A549 (cell line): Measurements from ENCODE around the gene ACSL3. TPM values are rescaled to one million over a fixed set of nuclear protein-coding genes. Genes with fewer than 3 reads are reported as not detected.

Experiments used
- ATAC-seq, 2 experiments: fragments of 200-7000 bp in 1 of 2; fragments of >200 bp in 1 of 2; cut with Nextera tagmentation in 1 of 2; cut with Tn5 transposase in 1 of 2; 3 replicates each; pipeline versions ENCODE4 v1.8.0 to v1.9.1; 2018 to 2020; ENCODE audit warnings: mild to moderate bottlenecking in 1 of 2, moderate library complexity in 1 of 2
- CTCF ChIA-PET: fragments of 300-600 bp; sonication (Branson Sonifier 250); formaldehyde crosslinking; extraction: SDS; loops from one replicate; lab custom pipeline; 2021; ENCODE audit warnings: antibody characterized with exemption, inconsistent platforms; lab: Yijun Ruan, JAX
- POLR2A ChIA-PET: fragments of 350-600 bp; formaldehyde crosslinking; extraction: SDS; loops from one replicate; lab custom pipeline; 2021; ENCODE audit warnings: antibody characterized with exemption, inconsistent platforms; lab: Yijun Ruan, JAX
- DNase-seq, 2 experiments: peaks; one replicate each; pipeline versions ENCODE4 v3.0.0 to v3.0.0-alpha.2; 2011 to 2016; ENCODE audit warnings: low read depth in 1 of 2, low spot score in 1 of 2
- FAIRE-seq: peaks from 2 replicates; lab custom pipeline; 2011; peaks lifted over from hg19 to GRCh38; lab: Jason Lieb, UNC
- H3K27ac ChIP-seq, 2 experiments: fragments of >200 bp; sonication (Bioruptor Twin); formaldehyde crosslinking; 3 replicates each; pipeline ENCODE4 v1.5.1; 2016 to 2017
- H3K4me1 ChIP-seq: fragments of >200 bp; sonication (Bioruptor Twin); formaldehyde crosslinking; 3 replicates; pipeline ENCODE4 v1.6.1; 2016
- H3K4me2 ChIP-seq: fragments of >200 bp; sonication (Bioruptor Twin); formaldehyde crosslinking; 3 replicates; pipeline ENCODE4 v1.6.1; 2016
- H3K4me3 ChIP-seq: fragments of >200 bp; sonication (Bioruptor Twin); formaldehyde crosslinking; 3 replicates; pipeline ENCODE4 v1.5.1; 2016
- H3K9me3 ChIP-seq: fragments of >200 bp; sonication (Bioruptor Twin); formaldehyde crosslinking; 3 replicates; pipeline ENCODE4 v1.6.1; 2016
- CHD2 ChIP-seq: fragments of 150-350 bp; IDR thresholded peaks from 2 replicates; pipeline ENCODE4 v1.6.1; 2014; ENCODE audit warnings: low read length; ENCODE audit not compliant: partially characterized antibody
- EP300 ChIP-seq, 2 experiments: fragments of >200 bp; sonication (Bioruptor Twin); formaldehyde crosslinking; IDR thresholded peaks; 2 replicates in 1 of 2; 3 replicates in 1 of 2; pipeline ENCODE4 v1.6.1; 2016 to 2017
- FOSB ChIP-seq: fragments of 250-450 bp; sonication (Bioruptor Pico); IDR thresholded peaks from 2 replicates; pipeline ENCODE4 v1.5.0; 2020; ENCODE audit warnings: mild to moderate bottlenecking, moderate library complexity
- FOSL2 ChIP-seq, 2 experiments: fragments of 450-650 bp in 1 of 2; fragments of >200 bp in 1 of 2; sonication (Bioruptor Twin) in 1 of 2; formaldehyde crosslinking; IDR thresholded peaks; 2 replicates each; pipeline versions ENCODE4 v1.5.0 to v1.6.1; 2016 to 2020; ENCODE audit warnings: mild to moderate bottlenecking in 1 of 2, moderate library complexity in 1 of 2
- FOXS1 ChIP-seq: fragments of 250-450 bp; sonication (Bioruptor Pico); IDR thresholded peaks from 2 replicates; pipeline ENCODE4 v1.5.0; 2020; ENCODE audit warnings: mild to moderate bottlenecking, moderate library complexity
- GATA3 ChIP-seq: IDR thresholded peaks from 2 replicates; pipeline ENCODE4 v1.6.1; 2012; ENCODE audit warnings: borderline replicate concordance
- KDM1A ChIP-seq: fragments of 200-600 bp; sonication (generic); IDR thresholded peaks from 2 replicates; pipeline ENCODE4 v1.6.1; 2016; ENCODE audit warnings: low read depth, mild to moderate bottlenecking
- KDM5A ChIP-seq: fragments of 200-600 bp; sonication (generic); IDR thresholded peaks from 2 replicates; pipeline ENCODE4 v1.6.1; 2016; ENCODE audit warnings: antibody characterized with exemption, mild to moderate bottlenecking
- MAFK ChIP-seq: fragments of 450-650 bp; IDR thresholded peaks from 2 replicates; pipeline ENCODE4 v1.6.1; 2014; ENCODE audit not compliant: partially characterized antibody
- MAZ ChIP-seq: fragments of 150-350 bp; IDR thresholded peaks from 2 replicates; pipeline ENCODE4 v1.6.1; 2014; ENCODE audit warnings: antibody characterized with exemption, low read depth, low read length, borderline replicate concordance
- NPAS2 ChIP-seq: fragments of 250-450 bp; sonication (Bioruptor Pico); IDR thresholded peaks from 2 replicates; pipeline ENCODE4 v1.8.0; 2022; ENCODE audit warnings: mild to moderate bottlenecking, moderate library complexity, borderline replicate concordance
- PHF8 ChIP-seq: fragments of 200-600 bp; sonication (generic); IDR thresholded peaks from 2 replicates; pipeline ENCODE4 v1.6.1; 2016; ENCODE audit warnings: low read depth, mild to moderate bottlenecking, antibody characterized with exemption, moderate library complexity, borderline replicate concordance
- POLR2A ChIP-seq: IDR thresholded peaks from 2 replicates; pipeline ENCODE4 v1.6.1; 2012; ENCODE audit warnings: mild to moderate bottlenecking, low read length
- RAD21 ChIP-seq, 2 experiments: fragments of >200 bp in 1 of 2; sonication (Bioruptor Twin) in 1 of 2; formaldehyde crosslinking in 1 of 2; IDR thresholded peaks in 1 of 2; conservative IDR thresholded peaks in 1 of 2; 2 replicates in 1 of 2; 3 replicates in 1 of 2; pipeline ENCODE4 v1.6.1; 2012 to 2018; ENCODE audit warnings: inconsistent platforms in 1 of 2
- RFX5 ChIP-seq: fragments of 450-650 bp; IDR thresholded peaks from 2 replicates; pipeline ENCODE4 v1.7.1; 2014; ENCODE audit warnings: antibody characterized with exemption, mild to moderate bottlenecking, moderate library complexity
- RNF2 ChIP-seq: fragments of 200-600 bp; sonication (generic); IDR thresholded peaks from 2 replicates; pipeline ENCODE4 v1.6.1; 2016; ENCODE audit warnings: low read depth, mild to moderate bottlenecking, antibody characterized with exemption, moderate library complexity, borderline replicate concordance
- SREBF2 ChIP-seq: fragments of 450-650 bp; IDR thresholded peaks from 2 replicates; pipeline ENCODE4 v1.6.1; 2014; ENCODE audit warnings: mild to moderate bottlenecking, moderate library complexity
- WGBS: methylation state at CpG from one replicate; pipeline ENCODE4 v1.1.6; 2017; ENCODE audit errors: missing lambda C conversion rate; 5-methylcytosine and 5-hydroxymethylcytosine counted together
- polyA plus RNA-seq, 4 experiments: library from polyadenylated mRNA; depleted of rRNA in 3 of 4; stranded (reverse); fragments of >200 nt; fragmentation: RNase III in 1 of 4; extraction: RNeasy Plus Mini Kit Qiagen cat#74134 plus additional on column Dnase treatment in 1 of 4; gene quantifications; 2 replicates in 3 of 4; 3 replicates in 1 of 4; pipeline ENCODE4 v1.2.3, GENCODE V29; 2011 to 2017
- TF ChIP-seq, protein P1 (sequence below): IDR thresholded peaks from 2 replicates; pipeline ENCODE4 v1.6.1; 2012
- TF ChIP-seq, protein P2 (sequence below): IDR thresholded peaks from 2 replicates; pipeline ENCODE4 v1.6.1; 2012
- TF ChIP-seq, protein P3 (sequence below): fragments of >200 bp; sonication (Bioruptor Twin); formaldehyde crosslinking; IDR thresholded peaks from 3 replicates; pipeline ENCODE4 v1.6.1; 2016
- TF ChIP-seq, protein P4 (sequence below): fragments of >200 bp; sonication (Bioruptor Twin); formaldehyde crosslinking; IDR thresholded peaks from 2 replicates; pipeline ENCODE4 v1.6.1; 2016
- TF ChIP-seq, protein P5 (sequence below): fragments of 200-600 bp; sonication (generic); IDR thresholded peaks from 2 replicates; pipeline ENCODE4 v1.6.1; 2016; ENCODE audit warnings: antibody characterized with exemption, mild to moderate bottlenecking, moderate library complexity
- TF ChIP-seq, protein P6 (sequence below): IDR thresholded peaks from 2 replicates; pipeline ENCODE4 v1.6.1; 2012; ENCODE audit warnings: low read depth, borderline replicate concordance

ACSL3 gene
- polyA plus RNA-seq, 2 of the 4 experiments (the other 2 are of a cell fraction): 142 to 160 TPM

DNA sequence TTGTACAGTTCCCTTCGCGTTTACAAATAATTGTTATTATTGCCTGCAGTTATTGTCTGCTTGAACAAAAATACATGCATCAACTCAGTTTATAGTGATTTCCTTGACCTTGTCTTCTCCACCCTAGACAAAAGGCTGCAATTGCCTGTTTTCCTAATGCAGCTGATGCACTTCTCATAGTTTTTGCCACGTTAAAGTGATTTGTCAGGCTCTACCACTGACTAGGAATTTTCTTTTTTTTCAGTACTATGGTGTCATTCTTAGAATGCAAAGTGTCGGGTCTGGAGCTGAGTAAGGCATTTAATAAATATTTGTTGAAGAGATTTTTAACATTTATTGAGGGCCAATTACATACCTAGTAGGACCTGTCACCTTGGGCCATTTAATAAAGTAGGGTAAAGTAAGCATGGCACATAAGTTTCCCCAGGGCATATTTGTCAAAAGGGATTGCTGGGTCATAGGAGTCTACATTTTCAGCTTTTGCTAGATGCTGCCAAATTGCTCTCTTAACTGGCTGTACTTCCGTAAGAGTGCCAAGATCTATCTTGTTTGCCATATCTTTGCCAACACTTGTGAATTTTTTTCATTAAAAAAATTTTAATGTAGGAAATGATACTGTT, 24.1 kb downstream of the ACSL3 start:
- no peak for DNase-seq
- ATAC-seq: peak in 1 of 2 experiments; percentile 33; a peak in 3 of 6 replicates
- TF ChIP-seq KDM1A (no peak), POLR2A (no peak), KDM5A (no peak), EP300 (IDR thresholded peaks at IDR 0.05) (no peak), RNF2 (no peak), SREBF2 (no peak), GATA3 (no peak), CHD2 (no peak), NPAS2 (CRISPR knock-in tag) (no peak), RAD21 (conservative IDR thresholded peaks at IDR 0.05 in 1 of 2, IDR thresholded peaks at IDR 0.05 in 1 of 2) (no peak), PHF8 (no peak), RFX5 (no peak)
- TF ChIP-seq, protein P1, sequence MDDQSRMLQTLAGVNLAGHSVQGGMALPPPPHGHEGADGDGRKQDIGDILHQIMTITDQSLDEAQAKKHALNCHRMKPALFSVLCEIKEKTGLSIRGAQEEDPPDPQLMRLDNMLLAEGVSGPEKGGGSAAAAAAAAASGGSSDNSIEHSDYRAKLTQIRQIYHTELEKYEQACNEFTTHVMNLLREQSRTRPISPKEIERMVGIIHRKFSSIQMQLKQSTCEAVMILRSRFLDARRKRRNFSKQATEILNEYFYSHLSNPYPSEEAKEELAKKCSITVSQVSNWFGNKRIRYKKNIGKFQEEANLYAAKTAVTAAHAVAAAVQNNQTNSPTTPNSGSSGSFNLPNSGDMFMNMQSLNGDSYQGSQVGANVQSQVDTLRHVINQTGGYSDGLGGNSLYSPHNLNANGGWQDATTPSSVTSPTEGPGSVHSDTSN: no peak
- TF ChIP-seq, protein P2, sequence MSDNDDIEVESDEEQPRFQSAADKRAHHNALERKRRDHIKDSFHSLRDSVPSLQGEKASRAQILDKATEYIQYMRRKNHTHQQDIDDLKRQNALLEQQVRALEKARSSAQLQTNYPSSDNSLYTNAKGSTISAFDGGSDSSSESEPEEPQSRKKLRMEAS: no peak
- TF ChIP-seq, all 56 proteins: peak for 0
- peaks cover 52% of the 10 kb centered on the region for H3K4me1 ChIP-seq
- CTCF ChIA-PET: interaction anchor here (0.9 to 1.5 kb wide), 3 partner anchors 18 to 177 kb away, joined by 4 to 5 read pairs (median 4); no protein-coding TSS in a partner anchor
- FAIRE-seq: peak; percentile 54
- H3K27ac ChIP-seq: no peak overlapping the region
- peak overlapping the region; percentile 50 for H3K4me2 ChIP-seq
- H3K4me3 ChIP-seq: no peak overlapping the region
- 51% methylated on average over 5 of the region's 5 CpGs for WGBS
- no peaks in the 10 kb centered on the region for H3K9me3 ChIP-seq
- POLR2A ChIA-PET: no interaction called here

DNA sequence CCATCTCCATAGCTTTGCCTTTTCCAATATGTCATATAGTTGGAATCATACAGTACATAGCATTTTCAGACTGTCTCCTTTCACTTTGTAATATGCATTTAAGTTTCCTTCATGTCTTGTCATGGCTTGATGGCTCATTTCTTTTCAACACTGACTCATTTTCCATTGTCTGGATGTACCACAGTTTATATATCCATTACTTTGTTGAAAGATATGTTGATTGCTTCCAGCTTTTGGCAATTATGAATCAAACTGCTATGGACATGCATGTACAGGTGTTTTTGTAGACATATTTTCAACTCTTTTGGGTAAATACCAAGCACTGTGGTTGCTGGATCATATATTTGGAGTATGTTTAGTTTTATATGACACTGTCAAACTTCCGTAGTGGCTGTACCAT, 26.3 kb downstream of the ACSL3 start:
- DNase-seq (no peak), FAIRE-seq (no peak), ATAC-seq (no peak)
- Histone ChIP-seq H3K4me1 (peaks cover 67% of the 10 kb centered on the region), H3K4me3 (no peak overlapping the region), H3K27ac (no peak overlapping the region), H3K9me3 (no peaks in the 10 kb centered on the region), H3K4me2 (no peak overlapping the region)
- POLR2A ChIA-PET: no interaction called here
- no peak for TF ChIP-seq MAZ
- TF ChIP-seq, protein P3, sequence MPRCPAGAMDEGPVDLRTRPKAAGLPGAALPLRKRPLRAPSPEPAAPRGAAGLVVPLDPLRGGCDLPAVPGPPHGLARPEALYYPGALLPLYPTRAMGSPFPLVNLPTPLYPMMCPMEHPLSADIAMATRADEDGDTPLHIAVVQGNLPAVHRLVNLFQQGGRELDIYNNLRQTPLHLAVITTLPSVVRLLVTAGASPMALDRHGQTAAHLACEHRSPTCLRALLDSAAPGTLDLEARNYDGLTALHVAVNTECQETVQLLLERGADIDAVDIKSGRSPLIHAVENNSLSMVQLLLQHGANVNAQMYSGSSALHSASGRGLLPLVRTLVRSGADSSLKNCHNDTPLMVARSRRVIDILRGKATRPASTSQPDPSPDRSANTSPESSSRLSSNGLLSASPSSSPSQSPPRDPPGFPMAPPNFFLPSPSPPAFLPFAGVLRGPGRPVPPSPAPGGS: no peak
- TF ChIP-seq GATA3: no peak
- TF ChIP-seq, protein P4, sequence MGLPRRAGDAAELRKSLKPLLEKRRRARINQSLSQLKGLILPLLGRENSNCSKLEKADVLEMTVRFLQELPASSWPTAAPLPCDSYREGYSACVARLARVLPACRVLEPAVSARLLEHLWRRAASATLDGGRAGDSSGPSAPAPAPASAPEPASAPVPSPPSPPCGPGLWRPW: no peak
- TF ChIP-seq FOSL2 (IDR thresholded peaks at IDR 0.05): no peak
- no peak for TF ChIP-seq FOSL2 (CRISPR knock-in tag; IDR thresholded peaks at IDR 0.05)
- TF ChIP-seq SREBF2: no peak
- 91% methylated on average over 1 of the region's 1 CpG for WGBS
- CTCF ChIA-PET: interaction anchor here (2.0 kb wide), 1 partner anchor 25 kb away, joined by 5 read pairs; no protein-coding TSS in a partner anchor

DNA sequence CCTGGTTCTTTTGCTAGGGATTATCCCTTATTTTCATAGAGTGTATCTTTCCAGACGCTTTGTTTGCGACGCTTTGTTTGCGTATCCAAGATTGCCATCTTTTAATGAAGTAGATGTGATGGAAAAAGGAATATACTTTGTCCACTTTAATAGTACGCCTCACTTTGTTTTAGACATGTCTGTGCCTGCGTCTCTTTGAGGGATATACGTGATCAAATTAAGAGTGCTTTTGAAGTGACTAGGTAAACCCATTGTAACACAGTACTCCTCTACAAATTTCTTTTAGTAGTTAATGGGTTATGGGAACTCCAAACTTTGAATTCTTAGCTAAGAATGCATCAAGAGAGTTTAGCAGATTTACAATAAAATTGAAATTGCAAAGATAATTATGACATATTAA, 27.9 kb downstream of the ACSL3 start:
- no peak overlapping the region for H3K4me3 ChIP-seq
- 94% methylated on average over 7 of the region's 7 CpGs for WGBS
- FAIRE-seq: no peak
- peaks cover 76% of the 10 kb centered on the region for H3K4me1 ChIP-seq
- no peak for DNase-seq
- TF ChIP-seq FOSB (CRISPR knock-in tag) (no peak), POLR2A (no peak), MAFK (no peak), PHF8 (no peak), FOXS1 (CRISPR knock-in tag) (no peak)
- TF ChIP-seq, protein P5, sequence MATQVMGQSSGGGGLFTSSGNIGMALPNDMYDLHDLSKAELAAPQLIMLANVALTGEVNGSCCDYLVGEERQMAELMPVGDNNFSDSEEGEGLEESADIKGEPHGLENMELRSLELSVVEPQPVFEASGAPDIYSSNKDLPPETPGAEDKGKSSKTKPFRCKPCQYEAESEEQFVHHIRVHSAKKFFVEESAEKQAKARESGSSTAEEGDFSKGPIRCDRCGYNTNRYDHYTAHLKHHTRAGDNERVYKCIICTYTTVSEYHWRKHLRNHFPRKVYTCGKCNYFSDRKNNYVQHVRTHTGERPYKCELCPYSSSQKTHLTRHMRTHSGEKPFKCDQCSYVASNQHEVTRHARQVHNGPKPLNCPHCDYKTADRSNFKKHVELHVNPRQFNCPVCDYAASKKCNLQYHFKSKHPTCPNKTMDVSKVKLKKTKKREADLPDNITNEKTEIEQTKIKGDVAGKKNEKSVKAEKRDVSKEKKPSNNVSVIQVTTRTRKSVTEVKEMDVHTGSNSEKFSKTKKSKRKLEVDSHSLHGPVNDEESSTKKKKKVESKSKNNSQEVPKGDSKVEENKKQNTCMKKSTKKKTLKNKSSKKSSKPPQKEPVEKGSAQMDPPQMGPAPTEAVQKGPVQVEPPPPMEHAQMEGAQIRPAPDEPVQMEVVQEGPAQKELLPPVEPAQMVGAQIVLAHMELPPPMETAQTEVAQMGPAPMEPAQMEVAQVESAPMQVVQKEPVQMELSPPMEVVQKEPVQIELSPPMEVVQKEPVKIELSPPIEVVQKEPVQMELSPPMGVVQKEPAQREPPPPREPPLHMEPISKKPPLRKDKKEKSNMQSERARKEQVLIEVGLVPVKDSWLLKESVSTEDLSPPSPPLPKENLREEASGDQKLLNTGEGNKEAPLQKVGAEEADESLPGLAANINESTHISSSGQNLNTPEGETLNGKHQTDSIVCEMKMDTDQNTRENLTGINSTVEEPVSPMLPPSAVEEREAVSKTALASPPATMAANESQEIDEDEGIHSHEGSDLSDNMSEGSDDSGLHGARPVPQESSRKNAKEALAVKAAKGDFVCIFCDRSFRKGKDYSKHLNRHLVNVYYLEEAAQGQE: no peak
- TF ChIP-seq, protein P6, sequence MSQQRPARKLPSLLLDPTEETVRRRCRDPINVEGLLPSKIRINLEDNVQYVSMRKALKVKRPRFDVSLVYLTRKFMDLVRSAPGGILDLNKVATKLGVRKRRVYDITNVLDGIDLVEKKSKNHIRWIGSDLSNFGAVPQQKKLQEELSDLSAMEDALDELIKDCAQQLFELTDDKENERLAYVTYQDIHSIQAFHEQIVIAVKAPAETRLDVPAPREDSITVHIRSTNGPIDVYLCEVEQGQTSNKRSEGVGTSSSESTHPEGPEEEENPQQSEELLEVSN: no peak
- TF ChIP-seq, protein P3: no peak
- TF ChIP-seq, all 56 proteins: peak for 0
- ChIA-PET POLR2A (no interaction called here), CTCF (interaction anchor here (1.4 to 1.8 kb wide), 2 partner anchors 180 to 198 kb away, joined by 5 to 8 read pairs; no protein-coding TSS in a partner anchor)
- no peak overlapping the region for H3K4me2 ChIP-seq
- no peaks in the 10 kb centered on the region for H3K9me3 ChIP-seq
- ATAC-seq: no peak
- no peak overlapping the region for H3K27ac ChIP-seq
